GM19397 (cell line): ENCODE results near the gene MTFR1L.
A peak's percentile ranks its signal among the peaks of the same experiment; 100 is the strongest.
"Not testable (repeated sequence)": the region's sequence is repeated elsewhere in the genome, so short reads cannot be mapped to it uniquely, and the experiment has no call there.

ENCODE experiments used
- ATAC-seq: cut with Tn5 transposase; IDR thresholded peaks from one replicate; pipeline ENCODE4 v1.9.1; 2021; ENCODE audit warnings: mild to moderate bottlenecking, moderate library complexity; ENCODE audit not compliant: unreplicated experiment

MTFR1L gene

DNA sequence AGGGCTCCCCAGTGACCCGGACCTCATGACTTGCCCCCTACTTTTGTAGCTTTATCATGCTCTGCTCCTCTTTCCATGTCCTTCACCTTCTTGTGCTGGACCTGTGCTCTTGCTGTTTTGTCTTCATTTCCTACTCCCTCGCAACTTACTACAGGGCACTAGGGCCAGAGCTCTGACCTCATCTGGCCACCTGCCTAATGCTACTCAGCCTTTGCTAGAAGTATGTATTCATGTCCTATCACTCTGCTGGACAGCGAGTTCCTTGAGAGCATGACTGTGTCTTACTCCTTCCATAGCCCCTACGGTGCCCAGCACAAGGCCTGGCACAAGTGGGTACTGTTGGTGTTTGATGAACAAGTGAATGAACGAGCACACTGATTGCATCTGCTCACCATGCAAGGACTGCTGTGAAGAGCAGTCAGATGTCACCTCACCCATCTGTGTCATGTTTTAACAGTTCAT lies 1.9 kb downstream of the MTFR1L start:
- ATAC-seq, result no peak

DNA sequence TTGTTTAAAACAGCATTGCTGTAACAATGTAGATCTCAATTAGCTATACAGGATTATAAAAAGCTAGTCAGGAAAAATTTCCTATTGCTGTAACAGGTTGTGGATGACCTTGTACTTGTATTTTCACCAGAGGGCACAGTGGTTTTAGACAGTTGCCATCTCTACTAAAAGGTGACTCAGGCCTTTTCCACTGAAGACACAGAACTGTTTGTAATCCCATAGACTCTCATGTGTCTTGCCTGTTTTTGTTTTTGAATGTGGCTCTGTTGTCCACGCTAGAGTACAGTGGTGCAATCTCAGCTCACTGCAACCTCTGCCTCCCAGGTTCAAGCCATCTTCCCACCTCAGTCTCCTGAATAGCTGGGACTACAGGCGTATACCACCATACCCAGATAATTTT lies 5.9 kb downstream of the MTFR1L start:
- no peak for ATAC-seq

DNA sequence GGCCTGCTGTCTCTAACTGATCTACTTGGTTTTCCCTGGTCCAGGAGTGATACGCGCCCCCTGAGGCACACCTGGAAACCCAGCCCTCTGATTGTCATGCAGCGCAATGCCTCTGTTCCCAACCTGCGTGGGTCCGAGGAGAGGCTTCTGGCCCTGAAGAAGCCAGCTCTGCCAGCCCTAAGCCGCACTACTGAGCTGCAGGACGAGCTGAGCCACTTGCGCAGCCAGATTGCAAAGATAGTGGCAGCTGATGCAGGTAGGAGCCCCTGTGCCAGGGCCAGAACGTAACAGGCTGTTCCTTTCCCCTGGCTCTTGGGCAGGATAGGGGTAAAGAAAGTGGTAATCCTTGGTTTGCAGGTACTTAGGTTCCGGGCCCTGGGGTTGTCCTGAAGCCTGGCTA lies 6.8 kb downstream of the MTFR1L start:
- no peak for ATAC-seq

DNA sequence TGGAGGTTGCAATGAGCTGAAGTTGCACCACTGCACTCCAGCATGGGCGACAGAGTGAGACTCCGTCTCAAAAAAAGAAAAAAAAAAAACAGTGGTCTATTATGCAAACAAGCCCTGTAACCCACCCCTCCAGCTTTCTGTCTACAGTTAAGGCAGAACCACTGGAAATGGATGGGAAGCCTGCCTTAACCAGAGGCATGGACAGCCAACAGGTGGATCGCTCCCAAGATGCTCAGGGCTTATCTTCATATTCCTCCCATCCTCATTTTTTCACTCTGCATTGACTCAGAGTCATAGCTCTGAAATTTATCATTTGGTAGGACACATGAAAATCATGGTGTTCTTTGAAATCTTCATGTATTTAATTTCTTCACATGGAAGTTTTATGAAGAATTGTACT lies 8.7 kb downstream of the MTFR1L start:
- ATAC-seq, result no peak

DNA sequence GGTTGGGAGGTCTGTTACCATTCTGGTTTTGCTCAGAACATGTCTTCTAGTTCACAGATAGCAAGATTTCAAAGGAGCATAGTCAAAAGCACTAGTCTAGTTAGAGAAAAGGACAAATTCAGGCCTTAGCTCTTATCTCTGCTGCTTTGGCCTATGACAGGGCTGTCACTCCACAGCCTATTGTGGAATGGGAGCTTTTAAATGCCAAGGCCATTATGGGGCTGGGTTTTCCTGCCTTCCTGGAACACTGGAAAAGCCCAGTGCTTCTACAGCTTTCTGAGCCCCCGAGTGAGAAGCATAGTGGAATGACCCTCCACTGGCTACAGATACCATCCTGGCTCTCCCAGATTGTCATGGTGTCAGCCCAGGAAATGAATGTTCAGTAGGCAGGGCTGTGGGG lies 9.3 kb downstream of the MTFR1L start:
- ATAC-seq, result no peak

DNA sequence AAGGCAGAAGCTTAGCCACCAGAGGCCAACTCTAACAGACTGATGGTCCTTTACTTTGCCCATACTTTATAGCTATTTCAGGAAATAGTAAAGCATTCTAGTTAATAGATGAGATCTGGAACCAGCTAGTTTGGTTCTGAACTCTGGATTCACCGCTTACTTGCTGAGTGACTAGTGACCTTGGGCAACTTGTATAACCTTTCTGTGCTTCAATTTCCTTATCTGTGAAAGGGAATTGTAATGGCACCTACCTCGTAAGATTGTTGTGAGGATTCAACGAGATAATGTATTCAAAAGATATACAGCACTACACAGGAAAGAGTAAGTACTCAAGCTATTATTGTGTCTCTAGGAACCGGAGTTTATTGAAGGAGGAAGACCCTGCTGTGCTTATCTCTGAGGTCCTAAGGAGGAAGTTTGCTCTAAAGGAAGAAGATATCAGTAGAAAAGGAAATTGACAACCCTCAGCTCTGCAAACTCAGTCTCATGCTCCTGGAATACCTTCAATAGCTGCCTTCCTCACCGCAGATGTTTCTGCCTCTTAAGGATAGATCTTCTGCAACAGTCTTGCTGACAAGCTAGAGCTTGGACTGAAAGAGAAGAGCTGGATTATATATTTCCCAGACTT lies 11.9 kb downstream of the MTFR1L start:
- no peak for ATAC-seq

DNA sequence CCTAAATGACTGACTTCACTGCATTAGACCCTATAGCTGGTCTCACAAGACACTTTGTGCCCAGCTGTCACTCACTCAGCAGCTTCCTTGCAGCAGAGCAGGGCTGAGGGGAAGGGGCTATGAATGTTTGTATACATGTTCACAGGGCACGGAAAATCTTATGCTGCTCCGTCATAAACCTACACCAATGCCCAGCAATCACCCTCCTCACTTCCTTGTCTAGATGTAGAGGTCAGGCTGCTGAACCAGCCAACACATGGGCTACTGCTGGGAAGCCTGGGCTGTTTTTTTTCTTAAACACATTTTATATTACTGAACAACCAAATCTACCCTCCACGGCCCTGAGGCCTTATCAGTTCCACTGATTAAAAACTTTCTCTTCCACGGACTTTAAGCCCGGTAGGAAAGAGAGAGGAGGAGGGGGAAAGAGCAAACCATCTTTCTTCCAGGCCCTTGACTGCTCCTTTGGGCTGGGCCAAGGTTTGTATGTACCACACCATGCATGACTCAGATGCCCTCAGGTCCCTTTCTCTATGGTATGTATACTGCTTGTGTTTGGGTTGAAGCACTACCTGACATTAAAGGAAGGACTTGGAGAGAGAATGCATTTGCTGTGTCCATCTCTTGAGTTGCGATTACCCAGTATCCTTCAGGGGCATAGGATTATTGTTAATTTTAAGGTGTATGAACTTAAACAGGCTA lies 12.7 kb downstream of the MTFR1L start:
- no peak for ATAC-seq

DNA sequence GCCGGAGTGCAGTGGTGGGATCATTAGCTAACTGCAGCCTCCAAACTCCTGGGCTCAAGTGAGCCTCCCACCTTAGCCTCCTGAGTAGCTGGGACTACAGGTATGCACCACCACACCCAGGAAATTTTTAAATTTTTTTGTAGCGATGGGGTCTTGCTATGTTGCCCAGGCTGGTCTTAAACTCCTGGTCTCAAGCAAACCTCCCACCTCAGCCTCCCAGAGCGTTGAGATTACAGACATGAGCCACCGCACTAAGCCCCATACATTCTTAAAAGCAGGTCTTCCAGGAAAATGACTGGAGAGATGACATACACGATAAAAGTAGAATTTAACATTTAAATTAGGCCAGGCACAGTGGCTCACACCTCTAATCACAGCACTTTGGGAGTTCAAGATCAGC lies 13.4 kb downstream of the MTFR1L start:
- no peak for ATAC-seq

DNA sequence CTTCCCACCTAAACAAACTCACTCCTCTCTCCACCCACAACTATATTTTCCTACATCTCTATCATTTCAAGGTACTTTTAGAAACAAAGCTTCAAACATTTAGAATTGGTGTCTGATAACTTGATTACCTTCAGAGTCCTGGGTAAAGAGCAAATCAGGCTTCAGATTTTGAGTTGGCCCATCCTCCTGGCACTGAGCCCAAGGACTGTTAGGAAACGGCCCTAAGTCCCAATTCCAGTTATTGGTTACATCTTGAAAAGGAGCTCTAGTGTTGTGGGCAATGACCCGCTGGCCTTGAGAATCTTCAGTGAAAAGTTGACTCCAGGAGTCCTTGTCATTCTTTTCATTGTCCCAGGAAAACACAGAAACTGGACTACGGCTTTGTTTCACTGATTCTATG lies 15.1 kb downstream of the MTFR1L start:
- ATAC-seq, result no peak

DNA sequence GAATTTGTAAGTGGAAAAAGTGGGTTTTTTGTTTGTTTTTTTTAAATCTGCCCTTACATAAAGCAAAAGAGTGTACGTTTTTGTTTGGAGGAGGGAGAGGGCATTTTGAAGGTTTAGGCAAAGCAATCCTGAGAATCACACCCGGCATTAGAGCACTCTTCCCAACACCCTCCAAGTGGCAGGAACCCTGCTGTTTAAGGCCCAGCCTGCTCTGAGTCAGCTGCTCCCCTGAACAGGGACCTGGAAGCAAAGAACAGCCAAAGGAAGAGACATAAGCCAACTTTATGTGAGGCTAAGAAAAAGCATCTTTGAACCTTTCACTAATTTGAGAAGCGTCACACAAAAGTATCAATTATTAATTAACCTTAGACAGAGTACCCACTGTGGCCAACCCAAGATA lies 16.9 kb downstream of the MTFR1L start:
- no peak for ATAC-seq

DNA sequence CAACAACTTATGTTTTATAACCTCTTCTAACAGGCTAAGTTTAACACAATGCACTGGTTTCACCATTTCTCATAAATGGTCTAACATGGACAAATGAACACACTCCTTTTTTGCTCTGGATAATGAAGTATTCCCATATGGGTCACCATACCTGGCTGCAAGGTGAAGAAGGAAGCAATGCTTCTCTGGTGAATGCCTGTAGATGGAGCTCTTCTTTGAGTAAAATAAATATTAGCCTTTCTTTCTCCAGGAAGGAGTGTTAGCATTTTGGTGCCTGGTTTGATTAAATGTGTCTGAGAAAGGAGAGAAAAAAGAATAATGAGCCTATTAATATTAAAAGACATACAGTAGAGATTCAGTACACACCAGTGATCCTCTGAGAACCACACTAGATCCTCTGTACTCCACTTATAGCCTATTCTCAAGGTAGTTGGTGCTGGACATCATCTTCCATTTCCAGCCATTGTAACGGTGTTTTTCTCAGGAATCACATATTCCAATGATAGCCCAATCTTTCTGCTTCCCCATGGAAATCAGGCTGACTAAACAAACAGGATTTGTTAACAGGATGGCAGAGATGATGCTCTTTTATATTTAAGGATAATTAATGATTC lies 17.6 kb downstream of the MTFR1L start:
- ATAC-seq, result no peak

DNA sequence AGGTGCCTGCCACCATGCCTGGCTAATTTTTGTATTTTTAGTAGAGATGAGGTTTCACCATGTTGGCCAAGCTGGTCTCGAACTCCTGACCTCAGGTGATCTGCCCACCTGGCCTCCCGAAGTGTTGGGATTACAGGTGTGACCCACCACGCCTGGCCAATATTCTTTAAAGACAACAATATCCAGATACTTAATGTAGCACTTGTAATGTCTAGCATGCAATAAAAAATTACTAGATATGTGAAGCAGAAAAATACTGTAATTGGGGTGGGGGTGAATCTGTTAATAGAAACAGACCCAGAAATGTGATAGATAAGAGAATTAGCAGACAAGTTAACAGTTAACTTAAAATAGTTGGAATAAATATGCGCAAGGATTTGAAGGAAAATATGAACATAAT lies 20.1 kb downstream of the MTFR1L start:
- ATAC-seq, result not testable (repeated sequence)

DNA sequence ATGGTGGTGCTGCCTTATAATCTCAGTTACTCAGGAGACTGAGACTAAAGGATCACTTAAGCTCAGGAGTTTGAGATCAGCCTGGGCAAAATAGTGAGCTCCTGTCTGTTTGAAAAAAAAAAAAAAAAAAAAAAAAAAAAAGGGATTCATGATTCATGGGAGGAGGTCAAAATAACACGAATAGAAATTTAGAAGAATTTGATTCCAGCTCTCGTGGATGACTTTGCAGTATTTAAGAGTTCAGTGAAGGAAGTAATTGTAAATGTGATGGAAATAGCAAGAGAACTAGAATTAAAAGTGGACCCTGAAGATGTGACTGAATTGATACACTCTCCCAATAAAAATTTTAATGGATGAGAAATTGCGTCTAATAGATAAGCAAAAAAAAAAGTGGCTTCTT lies 23.7 kb downstream of the MTFR1L start:
- no peak for ATAC-seq

DNA sequence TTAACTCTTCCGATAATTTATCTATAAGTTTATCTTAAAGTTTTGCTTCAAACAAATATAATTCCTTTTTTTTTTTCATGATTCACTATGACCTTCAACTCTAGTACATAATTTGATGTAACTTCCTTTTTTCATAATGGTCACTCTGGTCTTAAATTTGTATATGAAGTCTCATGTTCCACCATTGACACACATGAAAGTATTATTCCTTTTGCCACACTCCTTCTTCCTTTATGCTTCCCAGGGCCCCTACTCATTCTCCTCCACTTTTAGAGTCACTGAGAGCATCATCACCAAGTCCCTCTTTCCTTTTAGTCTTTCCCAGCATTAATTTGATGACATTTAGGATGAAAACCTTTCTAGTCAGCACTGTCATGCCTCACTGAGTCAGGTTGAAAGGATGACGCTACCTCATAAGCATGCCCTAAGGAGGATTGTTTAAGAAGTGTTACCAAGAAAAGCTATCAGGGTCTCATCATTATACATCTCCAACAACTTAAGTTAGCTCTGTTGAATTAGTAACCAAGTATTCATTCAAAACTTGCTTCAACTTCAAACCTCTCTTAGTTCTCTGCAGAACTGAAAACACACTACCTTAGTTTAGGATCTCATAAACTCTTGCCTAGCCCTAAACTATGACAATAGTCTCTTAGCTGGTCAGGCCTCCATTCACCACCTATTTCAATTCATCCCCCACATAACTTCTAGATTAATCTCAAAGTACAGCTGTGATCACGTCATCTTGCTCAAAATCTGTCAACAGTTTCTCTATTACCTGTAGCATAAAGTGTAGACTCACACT lies 25.0 kb downstream of the MTFR1L start:
- no peak for ATAC-seq

DNA sequence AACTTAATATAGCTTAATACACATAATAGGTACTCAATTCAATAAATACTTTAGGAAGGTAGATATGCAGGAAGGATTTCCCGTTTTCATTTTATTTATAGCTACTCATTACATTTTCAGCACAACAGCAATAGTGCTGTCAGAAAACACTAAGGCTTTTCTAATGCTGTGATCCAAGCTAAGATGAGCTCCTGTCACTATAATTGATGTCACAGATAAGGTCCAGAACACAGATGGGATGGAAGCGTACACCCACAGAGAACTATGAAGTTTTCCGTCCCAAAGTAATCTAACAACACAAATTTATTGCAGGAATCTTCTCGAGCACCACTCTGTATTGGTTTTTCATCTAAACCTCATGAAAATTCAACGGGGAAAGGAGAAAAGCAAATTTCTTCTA lies 25.9 kb downstream of the MTFR1L start:
- no peak for ATAC-seq

DNA sequence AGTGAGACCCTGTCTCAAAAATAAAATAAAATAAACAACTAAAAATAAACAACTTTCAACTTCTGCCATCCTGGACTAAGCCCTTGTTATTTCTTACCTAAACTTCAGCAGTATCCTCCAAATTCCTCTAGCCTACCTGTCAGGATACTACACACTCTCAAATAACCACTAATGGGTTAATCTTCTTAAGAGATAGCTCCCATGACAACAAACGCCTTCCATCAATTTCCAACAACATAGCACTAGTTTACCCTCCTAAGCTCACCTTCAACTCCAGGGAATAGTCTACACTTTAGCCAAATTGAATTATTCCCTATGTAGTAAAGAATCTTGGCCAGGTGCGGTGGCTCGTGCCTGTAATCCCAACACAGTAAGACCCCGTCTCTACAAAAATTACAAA lies 28.2 kb downstream of the MTFR1L start:
- ATAC-seq, result no peak

DNA sequence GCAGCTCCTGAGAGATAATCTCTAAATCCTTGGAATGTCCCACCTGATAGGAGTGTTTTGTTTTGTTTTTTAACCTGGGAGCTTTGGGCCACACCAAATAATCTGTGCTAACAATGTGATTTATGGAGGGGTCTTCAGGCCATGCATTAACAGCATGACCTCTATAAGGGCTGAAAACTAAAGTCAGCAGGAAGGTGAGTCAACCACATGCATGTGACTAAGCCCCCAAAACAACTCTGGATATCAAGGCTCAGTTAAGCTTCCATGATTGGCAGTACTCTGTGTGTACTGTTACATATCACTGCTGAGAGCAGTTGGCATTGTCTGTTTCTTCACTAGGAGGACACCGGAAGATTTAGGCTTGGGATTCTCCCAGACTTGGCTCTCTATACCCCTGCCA lies 28.8 kb downstream of the MTFR1L start:
- ATAC-seq, result no peak

DNA sequence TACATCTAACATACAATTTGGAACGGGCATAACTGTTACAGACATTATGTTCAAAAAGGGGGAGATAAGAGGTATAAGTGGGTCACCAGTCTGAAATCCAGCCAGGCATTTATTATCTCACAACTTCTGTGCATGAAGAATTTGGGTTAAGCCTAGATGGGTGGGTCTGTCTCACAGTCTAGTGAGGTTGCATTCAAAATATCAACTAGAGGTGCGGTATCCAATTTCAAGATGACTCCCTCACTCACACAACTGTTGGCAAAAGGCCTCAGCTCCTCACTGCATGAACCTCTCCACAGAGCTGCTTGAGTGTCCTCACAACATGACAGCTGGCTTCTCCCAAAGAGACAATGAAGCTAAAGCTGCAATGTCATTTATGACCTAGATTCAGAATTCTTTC lies 34.8 kb downstream of the MTFR1L start:
- ATAC-seq, result no peak

DNA sequence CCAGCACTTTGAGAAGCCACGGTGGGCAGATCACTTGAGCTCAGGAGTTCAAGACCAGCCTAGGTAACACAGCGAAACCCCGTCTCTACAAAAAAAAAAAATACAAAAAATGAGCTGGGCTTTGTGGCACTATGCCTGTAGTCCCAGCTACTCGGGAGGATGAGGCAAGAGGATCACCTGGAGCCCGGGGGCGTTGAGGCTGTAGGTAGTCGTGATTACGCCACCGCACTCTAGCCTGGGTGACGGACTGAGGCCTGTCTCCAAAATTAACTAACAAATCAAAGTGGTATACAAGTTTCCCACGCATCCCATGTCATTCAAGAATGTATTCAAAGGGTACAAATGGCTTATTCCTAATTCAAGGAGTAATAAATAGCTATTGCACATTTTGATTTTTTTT lies 37.1 kb downstream of the MTFR1L start:
- ATAC-seq, result no peak

DNA sequence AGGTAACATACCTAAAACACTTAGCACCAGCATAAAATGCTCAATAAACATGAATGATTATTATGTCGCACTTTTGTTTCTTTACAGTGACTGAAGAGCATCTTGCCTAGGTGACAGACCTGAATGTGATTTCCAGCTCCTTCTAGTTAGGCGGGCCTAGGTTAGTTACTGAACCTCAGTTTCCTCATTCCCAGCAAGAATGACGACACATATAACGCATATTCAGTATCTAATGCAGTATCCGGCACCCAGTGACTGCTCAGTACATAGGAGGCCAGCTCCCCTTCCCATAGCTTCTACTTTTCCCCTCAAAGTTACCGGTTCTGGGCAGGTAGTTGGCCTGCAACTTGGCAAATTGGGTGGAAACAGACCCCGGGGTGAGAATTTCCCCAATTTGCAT lies 38.7 kb downstream of the MTFR1L start:
- no peak for ATAC-seq

DNA sequence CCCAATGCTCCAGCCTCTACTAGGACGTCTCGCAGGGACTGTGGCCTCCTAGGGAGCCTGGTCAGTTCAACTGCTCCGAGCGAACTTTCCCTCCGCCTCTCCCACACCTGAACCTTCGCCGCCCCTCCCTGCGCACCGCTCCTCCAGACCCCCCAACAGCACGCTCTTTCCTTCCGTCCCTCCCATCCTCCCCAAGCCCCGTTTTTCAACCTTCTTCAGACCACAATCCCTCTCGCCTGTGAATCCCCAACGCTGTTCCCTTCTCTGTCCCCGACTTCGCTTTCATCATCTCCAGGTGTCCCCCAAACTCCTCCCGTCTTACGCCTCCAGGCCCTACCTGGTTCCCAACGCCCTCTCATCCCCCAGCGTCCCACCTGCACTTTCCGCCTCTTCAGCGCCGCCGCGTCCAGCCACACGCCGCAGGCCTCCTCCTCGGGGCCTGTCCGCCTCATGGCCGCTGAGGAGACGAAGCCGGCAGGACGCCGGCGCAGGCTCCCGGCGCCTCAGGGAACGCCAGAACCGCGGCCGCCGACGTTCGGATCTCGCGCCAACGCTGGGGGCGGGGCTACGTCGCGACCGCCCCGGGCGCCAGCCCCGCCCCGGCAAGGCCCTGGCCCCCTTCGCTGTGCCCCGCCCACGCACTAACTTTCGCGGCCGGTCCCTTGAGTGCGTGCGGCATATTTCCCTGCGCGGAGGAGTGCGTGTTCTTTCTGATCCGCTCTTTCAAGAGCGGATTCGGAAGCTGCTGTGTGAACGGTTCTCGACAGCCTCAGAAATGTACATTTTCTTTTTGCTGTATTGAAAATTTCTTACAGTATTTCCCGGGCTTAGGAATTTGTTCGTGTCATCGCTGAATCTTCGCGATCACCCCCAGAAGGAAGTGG lies 39.4 kb downstream of the MTFR1L start, which contains the start of gene AUNIP:
Gene AUNIP (minus strand): TSS at position 552 of the 884 bp plus-strand sequence. CDS start 100 bp downstream, at position 452.
- ATAC-seq, result peak; percentile 87
